IMR-90 (cell line): ENCODE data around the gene TRIM62. TPM values are rescaled to one million over a fixed set of nuclear protein-coding genes. Genes with fewer than 3 reads are reported as not detected.
A peak's percentile ranks its signal among the peaks of the same experiment; 100 is the strongest.

ENCODE experiments used
- ATAC-seq: fragments of 200-7000 bp; cut with Tn5 transposase; 2 replicates; pipeline ENCODE4 v1.9.1; 2020; ENCODE audit warnings: low read depth, mild to moderate bottlenecking, moderate library complexity
- BruUV-seq: library from RNA; stranded (reverse); fragments of 400-500 nt; replicated peaks from 2 replicates; lab custom pipeline; 2021; lab: Mats Ljungman, UMichigan
- CTCF ChIA-PET: fragments of 300-600 bp; formaldehyde crosslinking; extraction: SDS; loops from one replicate; lab custom pipeline; 2021; ENCODE audit warnings: antibody characterized with exemption; lab: Yijun Ruan, JAX
- POLR2A ChIA-PET: fragments of 300-600 bp; sonication (Branson Sonifier 250); formaldehyde crosslinking; loops from one replicate; lab custom pipeline; 2022; ENCODE audit warnings: antibody characterized with exemption; ENCODE audit not compliant: unreplicated experiment; lab: Charles Lee
- DNase-seq: peaks from one replicate; pipeline ENCODE4 v3.0.0; 2013
- H2AFZ ChIP-seq: replicated peaks from 2 replicates; pipeline ENCODE3; 2013; ENCODE audit warnings: low read length, mild to moderate bottlenecking; ENCODE audit not compliant: poor library complexity
- H2AK5ac ChIP-seq: 2 replicates; pipeline ENCODE4 v1.6.1; 2013; ENCODE audit warnings: low read depth, low read length, inconsistent platforms
- H2AK9ac ChIP-seq: replicated peaks from 2 replicates; pipeline ENCODE3; 2013; ENCODE audit warnings: mild to moderate bottlenecking, low read depth, low read length, moderate library complexity; ENCODE audit not compliant: poor library complexity
- H2BK120ac ChIP-seq: 2 replicates; pipeline ENCODE4 v1.6.1; 2013; ENCODE audit warnings: low read depth, low read length, inconsistent platforms
- H2BK15ac ChIP-seq: 3 replicates; pipeline ENCODE4 v1.6.1; 2013; ENCODE audit warnings: low read depth, low read length, inconsistent platforms
- H2BK20ac ChIP-seq: 2 replicates; pipeline ENCODE4 v1.6.1; 2013; ENCODE audit warnings: low read depth, mild to moderate bottlenecking, inconsistent platforms, low read length, moderate library complexity
- H2BK5ac ChIP-seq: 2 replicates; pipeline ENCODE4 v1.6.1; 2013; ENCODE audit warnings: mild to moderate bottlenecking, low read depth, low read length, inconsistent platforms; ENCODE audit not compliant: poor library complexity, severe bottlenecking
- H3K14ac ChIP-seq: replicated peaks from 2 replicates; pipeline ENCODE4 v1.6.1; 2013; ENCODE audit warnings: low read depth, low read length, inconsistent platforms
- H3K18ac ChIP-seq: 2 replicates; pipeline ENCODE4 v1.6.1; 2013; ENCODE audit warnings: low read depth, low read length, control low read depth
- H3K23ac ChIP-seq: 2 replicates; pipeline ENCODE4 v1.6.1; 2013; ENCODE audit warnings: low read depth, low read length, inconsistent platforms
- H3K27ac ChIP-seq: 2 replicates; pipeline ENCODE4 v1.5.1; 2013; ENCODE audit warnings: mild to moderate bottlenecking, control low read depth, low read length; ENCODE audit not compliant: insufficient read depth
- H3K27me3 ChIP-seq: 2 replicates; pipeline ENCODE4 v1.6.1; 2013; ENCODE audit warnings: low read length; ENCODE audit not compliant: control insufficient read depth, insufficient read depth
- H3K36me3 ChIP-seq: 2 replicates; pipeline ENCODE4 v1.6.1; 2013; ENCODE audit warnings: low read length, mixed read lengths; ENCODE audit not compliant: control insufficient read depth, insufficient read depth
- H3K4ac ChIP-seq: 2 replicates; pipeline ENCODE4 v1.6.1; 2013; ENCODE audit warnings: low read depth, low read length, inconsistent platforms
- H3K4me1 ChIP-seq: 2 replicates; pipeline ENCODE4 v1.6.1; 2013; ENCODE audit warnings: low read length, mixed read lengths; ENCODE audit not compliant: control insufficient read depth, insufficient read depth
- H3K4me2 ChIP-seq: 2 replicates; pipeline ENCODE4 v1.6.1; 2013; ENCODE audit warnings: low read depth, mild to moderate bottlenecking, control low read depth, low read length, moderate library complexity
- H3K4me3 ChIP-seq: 2 replicates; pipeline ENCODE4 v1.5.1; 2013; ENCODE audit warnings: low read depth, mild to moderate bottlenecking, control low read depth, low read length, moderate library complexity; ENCODE audit not compliant: insufficient read depth
- H3K56ac ChIP-seq: 2 replicates; pipeline ENCODE4 v1.6.1; 2013; ENCODE audit warnings: low read length, inconsistent platforms; ENCODE audit not compliant: insufficient read depth; ENCODE audit errors: extremely low read depth
- H3K79me1 ChIP-seq, 2 experiments: 2 replicates each; pipeline ENCODE4 v1.6.1; 2013; ENCODE audit warnings: low read length in 2 of 2, inconsistent platforms in 1 of 2, low read depth in 1 of 2
- H3K9ac ChIP-seq: 2 replicates; pipeline ENCODE4 v1.6.1; 2013; ENCODE audit warnings: low read depth, low read length, control low read depth
- H3K9me1 ChIP-seq: 2 replicates; pipeline ENCODE4 v1.6.1; 2013; ENCODE audit warnings: low read length, inconsistent platforms; ENCODE audit not compliant: insufficient read depth
- H3K9me3 ChIP-seq: 2 replicates; pipeline ENCODE4 v1.6.1; 2013; ENCODE audit warnings: low read length; ENCODE audit not compliant: control insufficient read depth, insufficient read depth
- H4K20me1 ChIP-seq: 2 replicates; pipeline ENCODE4 v1.6.1; 2013; ENCODE audit warnings: low read length, inconsistent platforms; ENCODE audit not compliant: insufficient read depth
- H4K5ac ChIP-seq: 2 replicates; pipeline ENCODE4 v1.6.1; 2013; ENCODE audit warnings: mild to moderate bottlenecking, low read depth, low read length, control low read depth
- H4K8ac ChIP-seq, 2 experiments: 2 replicates each; pipeline ENCODE4 v1.6.1; 2013; ENCODE audit warnings: low read depth in 2 of 2, low read length in 2 of 2, control low read depth in 1 of 2, inconsistent platforms in 1 of 2
- H4K91ac ChIP-seq: 2 replicates; pipeline ENCODE4 v1.6.1; 2013; ENCODE audit warnings: low read depth, low read length, inconsistent platforms; ENCODE audit not compliant: insufficient read depth
- BHLHE40 ChIP-seq: fragments of 150-350 bp; IDR thresholded peaks from 2 replicates; pipeline ENCODE4 v1.6.1; 2016; ENCODE audit warnings: mild to moderate bottlenecking, low read depth, low read length
- CEBPB ChIP-seq: IDR thresholded peaks from 2 replicates; pipeline ENCODE4 v1.6.1; 2012; ENCODE audit warnings: low read depth, low read length, improper control_type of control experiment
- CHD1 ChIP-seq: IDR thresholded peaks from 2 replicates; pipeline ENCODE4 v1.6.1; 2012; ENCODE audit warnings: low read depth, low read length, improper control_type of control experiment
- CTCF ChIP-seq: conservative IDR thresholded peaks from 2 replicates; pipeline ENCODE4 v1.5.1; 2012; ENCODE audit warnings: mild to moderate bottlenecking, low read depth, low read length, improper control_type of control experiment
- ELK1 ChIP-seq: fragments of 150-350 bp; IDR thresholded peaks from 2 replicates; pipeline ENCODE4 v1.6.1; 2016; ENCODE audit warnings: low read depth, mild to moderate bottlenecking, low read length, moderate library complexity, borderline replicate concordance
- FOS ChIP-seq: fragments of 150-350 bp; IDR thresholded peaks from 2 replicates; pipeline ENCODE4 v1.6.1; 2016; ENCODE audit warnings: low read depth, low read length
- MAFK ChIP-seq: IDR thresholded peaks from 2 replicates; pipeline ENCODE4 v1.6.1; 2012; ENCODE audit warnings: low read depth, low read length, improper control_type of control experiment
- MAZ ChIP-seq: IDR thresholded peaks from 2 replicates; pipeline ENCODE4 v1.6.1; 2012; ENCODE audit warnings: low read depth, mild to moderate bottlenecking, low read length, improper control_type of control experiment, moderate library complexity, borderline replicate concordance
- MXI1 ChIP-seq: IDR thresholded peaks from 2 replicates; pipeline ENCODE4 v1.6.1; 2012; ENCODE audit warnings: low read depth, mild to moderate bottlenecking, low read length, moderate library complexity, borderline replicate concordance
- NFE2L2 ChIP-seq: fragments of 150-350 bp; IDR thresholded peaks from 2 replicates; pipeline ENCODE4 v1.6.1; 2016; ENCODE audit warnings: low read depth, mild to moderate bottlenecking, low read length
- POLR2A ChIP-seq: IDR thresholded peaks from 2 replicates; pipeline ENCODE4 v1.6.1; 2012; ENCODE audit warnings: mild to moderate bottlenecking, low read depth, low read length
- RAD21 ChIP-seq: IDR thresholded peaks from 2 replicates; pipeline ENCODE4 v1.6.1; 2012; ENCODE audit warnings: low read length, improper control_type of control experiment
- RCOR1 ChIP-seq: IDR thresholded peaks from 2 replicates; pipeline ENCODE4 v1.6.1; 2012; ENCODE audit warnings: mild to moderate bottlenecking, low read length, improper control_type of control experiment; ENCODE audit not compliant: insufficient replicate concordance
- RFX5 ChIP-seq: IDR thresholded peaks from 2 replicates; pipeline ENCODE4 v1.8.0; 2012; ENCODE audit warnings: low read depth, mild to moderate bottlenecking, low read length, moderate library complexity
- SMC3 ChIP-seq: fragments of 150-350 bp; IDR thresholded peaks from 2 replicates; pipeline ENCODE4 v1.6.1; 2016; ENCODE audit warnings: low read depth, mild to moderate bottlenecking, antibody characterized with exemption, low read length, moderate library complexity
- USF2 ChIP-seq: fragments of 150-350 bp; IDR thresholded peaks from 2 replicates; pipeline ENCODE4 v1.6.1; 2017; ENCODE audit warnings: mild to moderate bottlenecking, antibody characterized with exemption, low read length, low read depth
- WGBS, 2 experiments: methylation state at CpG; one replicate each; pipeline versions ENCODE4 v1.1.5 to v1.1.7; 2013; ENCODE audit warnings: missing lambda C conversion rate in 2 of 2; ENCODE audit not compliant: insufficient read length in 1 of 2; ENCODE audit errors: extremely low coverage in 2 of 2; 5-methylcytosine and 5-hydroxymethylcytosine counted together
- dilution Hi-C: fragments of 300-500 bp; cut with HindIII; formaldehyde crosslinking; loops from one replicate; pipeline ENCODE4 v1.14.3; 2018; ENCODE audit warnings: low sequenced_read_pairs; ENCODE audit not compliant: unreplicated experiment
- in situ Hi-C: fragments of 300-500 bp; cut with MboI; formaldehyde crosslinking; loops from 3 replicates; pipeline ENCODE4 v1.14.3; 2019; ENCODE audit warnings: low sequenced_read_pairs, inconsistent platforms, mixed read lengths
- intact Hi-C: fragments of 100-400 bp; cut with micrococcal nuclease; formaldehyde crosslinking; loops from 2 replicates; pipeline ENCODE4 v1.10.0; 2022
- polyA plus RNA-seq, 3 experiments: library from polyadenylated mRNA; depleted of rRNA; stranded (reverse); fragments of >200 nt; gene quantifications; 2 replicates each; pipeline ENCODE4 v1.2.3, GENCODE V29; 2012; ENCODE audit warnings: low replicate concordance in 1 of 3
- total RNA-seq: library from RNA; depleted of rRNA; stranded (reverse); fragments of >200 nt; gene quantifications from 2 replicates; pipeline ENCODE4 v1.2.3, GENCODE V29; 2012

The TRIM62 gene
- total and polyA plus RNA-seq, 2 of the 4 experiments (the other 2 are of a cell fraction): 3.0 to 11.1 TPM

GRCh38 chr1:33122483-33123178 is 59.2 kb downstream of the TRIM62 start:
- in situ Hi-C loops: no loop called here
- TF ChIP-seq BHLHE40: no peak
- TF ChIP-seq RFX5: no peak
- no peak for TF ChIP-seq RAD21
- TF ChIP-seq CHD1: no peak
- TF ChIP-seq SMC3: no peak
- TF ChIP-seq NFE2L2: no peak
- TF ChIP-seq MXI1: no peak
- TF ChIP-seq USF2: no peak
- TF ChIP-seq CTCF: no peak
- TF ChIP-seq CEBPB: no peak
- TF ChIP-seq RCOR1: no peak
- no peak for TF ChIP-seq MAFK
- TF ChIP-seq POLR2A: no peak
- TF ChIP-seq FOS: no peak
- TF ChIP-seq MAZ: no peak
- no peak for TF ChIP-seq ELK1
- DNase-seq: no peak
- Histone ChIP-seq H4K5ac (no peak overlapping the region), H3K9ac (no peak overlapping the region), H2AK9ac (no peak overlapping the region), H3K4me2 (no peak overlapping the region), H3K4ac (no peak overlapping the region), H3K14ac (0 out of 2 replicates have a peak overlapping the region, but pooled peaks have one; percentile 11), H3K9me3 (no peaks in the 10 kb centered on the region), H3K18ac (no peak overlapping the region), H3K56ac (no peak overlapping the region), H3K23ac (no peak overlapping the region), H3K79me1 (peaks cover 19 to 20% of the 10 kb centered on the region in 2 experiments), H3K4me3 (no peak overlapping the region), H2BK5ac (no peak overlapping the region), H2AK5ac (no peak overlapping the region), H3K27me3 (no peaks in the 10 kb centered on the region), H2BK15ac (no peak overlapping the region), H3K27ac (no peak overlapping the region), H3K36me3 (no peaks in the 10 kb centered on the region), H2AFZ (no peak overlapping the region), H4K91ac (no peak overlapping the region), H3K9me1 (no peaks in the 10 kb centered on the region), H3K4me1 (peaks cover 5% of the 10 kb centered on the region; the same call in 1 of the 2 replicates), H2BK120ac (no peak overlapping the region), H2BK20ac (no peak overlapping the region), H4K8ac (no peak overlapping the region), H4K20me1 (no peaks in the 10 kb centered on the region)
- no peak for ATAC-seq
- dilution Hi-C loops: no loop called here
- WGBS, 2 experiments: 77% methylated on average over 6 of the region's 7 CpGs; no CpG with 5 or more reads in 1 of the 2 experiments
- POLR2A ChIA-PET: no interaction called here
- no TSS peak for BruUV-seq
- intact Hi-C loops: no loop called here
- CTCF ChIA-PET: no interaction called here
